ENCODE measurements around the gene PPARG.

DNA sequence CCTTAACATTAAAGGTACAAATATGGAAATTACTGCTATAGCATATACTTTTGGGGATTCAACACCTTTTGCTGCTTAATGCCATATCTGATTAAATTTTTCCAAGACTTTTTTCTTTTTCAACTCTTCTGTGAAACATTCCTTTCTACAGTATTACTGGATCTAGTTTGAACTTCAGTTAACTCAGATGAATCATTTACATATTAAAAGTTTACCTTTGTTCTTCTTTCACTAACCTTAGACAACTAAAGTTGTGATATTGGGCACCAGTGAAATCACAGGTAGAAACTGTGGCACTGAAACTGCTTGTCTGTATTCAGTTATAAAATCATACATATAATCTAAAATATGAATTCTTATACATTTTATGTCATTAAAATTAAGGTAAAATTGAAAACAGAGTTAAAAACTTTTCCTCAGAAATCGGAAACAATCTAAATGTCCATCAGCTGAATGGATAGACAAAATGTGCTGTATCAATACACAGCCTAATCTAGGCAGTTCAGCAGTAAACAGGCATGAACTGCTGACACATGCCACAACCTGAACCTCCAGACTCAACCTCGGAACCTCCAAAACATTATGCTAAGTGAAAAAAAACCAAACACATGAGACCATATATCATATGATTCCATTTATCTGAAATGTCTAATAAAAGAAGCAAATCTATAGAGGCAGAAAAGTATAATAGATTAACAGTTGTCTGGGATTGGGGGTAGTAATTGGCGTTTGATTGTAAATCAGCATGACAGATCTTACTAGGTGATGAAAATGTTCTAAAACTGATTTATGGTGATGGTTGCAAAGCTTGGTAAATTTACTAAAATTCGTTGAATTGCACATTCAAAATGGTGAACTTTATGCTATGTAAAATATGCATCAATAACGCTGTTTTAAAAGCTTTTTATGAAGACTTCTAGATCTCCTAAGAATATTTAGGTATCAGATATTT is 50.0 kb downstream of the PPARG start:
- TF ChIP-seq POLR2AphosphoS5 (IDR thresholded peaks at IDR 0.05) = no peak
- TF ChIP-seq CTCF (IDR thresholded peaks at IDR 0.05) = no peak
- TF ChIP-seq EP300 (IDR thresholded peaks at IDR 0.05) = no peak
- TF ChIP-seq POLR2A (IDR thresholded peaks at IDR 0.05) = no peak

Data from sigmoid colon (tissue), 4 donors.